Calu3 (cell line): ENCODE data around the gene FAM120B. TPM values are rescaled to one million over a fixed set of nuclear protein-coding genes. Genes with fewer than 3 reads are reported as not detected.

Source experiments
- BruUV-seq: library from RNA; stranded (reverse); fragments of 400-500 nt; replicated peaks from 2 replicates; lab custom pipeline; 2021; lab: Mats Ljungman, UMichigan
- CTCF ChIA-PET: fragments of 300-600 bp; sonication (Branson Sonifier 250); formaldehyde crosslinking; loops from one replicate; lab custom pipeline; 2022; ENCODE audit warnings: antibody characterized with exemption; lab: Charles Lee
- DNase-seq: peaks from one replicate; pipeline ENCODE4 v3.0.0; 2022
- H3K27ac Mint-ChIP-seq: one replicate; pipeline ENCODE4 v1.8.0; 2022; ENCODE audit warnings: mixed read lengths; ENCODE audit not compliant: unreplicated experiment
- H3K27me3 Mint-ChIP-seq: one replicate; pipeline ENCODE4 v1.8.0; 2022; ENCODE audit warnings: mixed read lengths; ENCODE audit not compliant: unreplicated experiment
- H3K36me3 Mint-ChIP-seq: one replicate; pipeline ENCODE4 v1.8.0; 2022; ENCODE audit warnings: mild to moderate bottlenecking, moderate library complexity, mixed read lengths; ENCODE audit not compliant: insufficient read depth, unreplicated experiment
- H3K4me1 Mint-ChIP-seq: one replicate; pipeline ENCODE4 v1.8.0; 2022; ENCODE audit warnings: mild to moderate bottlenecking, low read depth, mixed read lengths; ENCODE audit not compliant: unreplicated experiment
- H3K4me3 Mint-ChIP-seq: one replicate; pipeline ENCODE4 v1.8.0; 2022; ENCODE audit warnings: mild to moderate bottlenecking, low read depth, moderate library complexity, mixed read lengths; ENCODE audit not compliant: unreplicated experiment
- H3K9me3 Mint-ChIP-seq: one replicate; pipeline ENCODE4 v1.8.0; 2022; ENCODE audit warnings: low read depth, mixed read lengths; ENCODE audit not compliant: unreplicated experiment
- CTCF ChIP-seq: fragments of 200-600 bp; IDR thresholded peaks from one replicate; pipeline ENCODE4 v1.8.0; 2022; ENCODE audit warnings: antibody characterized with exemption; ENCODE audit not compliant: unreplicated experiment
- intact Hi-C: fragments of 100-400 bp; cut with micrococcal nuclease; formaldehyde crosslinking; loops from one replicate; pipeline ENCODE4 v1.10.0; 2022; ENCODE audit not compliant: unreplicated experiment
- total RNA-seq: library from RNA; stranded (reverse); gene quantifications from 2 replicates; pipeline ENCODE4 v1.2.3, GENCODE V29; 2022

FAM120B gene
- total RNA-seq, 1 experiment from 2014 or later = 13.2 TPM

GRCh38 chr6:170448751-170449630 lies 142.4 kb downstream of the FAM120B start:
- no peaks in the 10 kb centered on the region for H3K36me3 Mint-ChIP-seq
- no peaks in the 10 kb centered on the region for H3K9me3 Mint-ChIP-seq
- intact Hi-C loops = loop anchor here (2.0 kb wide), 1 partner anchor 34 kb away; no protein-coding TSS in a partner anchor
- no peak for TF ChIP-seq CTCF
- CTCF ChIA-PET = no interaction called here
- peaks cover 16% of the 10 kb centered on the region for H3K27me3 Mint-ChIP-seq
- H3K4me3 Mint-ChIP-seq = no peak overlapping the region
- no TSS peak for BruUV-seq
- H3K27ac Mint-ChIP-seq = no peak overlapping the region
- no peaks in the 10 kb centered on the region for H3K4me1 Mint-ChIP-seq
- DNase-seq = no peak

- CTCF ChIA-PET = no interaction called here
Observed at GRCh38 chr6:170449835-170450753, 143.5 kb downstream of the FAM120B start.

GRCh38 chr6:170450916-170451761 lies 144.6 kb downstream of the FAM120B start:
- H3K36me3 Mint-ChIP-seq = no peaks in the 10 kb centered on the region
- BruUV-seq = no TSS peak
- TF ChIP-seq CTCF = no peak
- H3K9me3 Mint-ChIP-seq = no peaks in the 10 kb centered on the region
- no peak overlapping the region for H3K4me3 Mint-ChIP-seq
- no peaks in the 10 kb centered on the region for H3K4me1 Mint-ChIP-seq
- no peak overlapping the region for H3K27ac Mint-ChIP-seq
- DNase-seq = no peak
- H3K27me3 Mint-ChIP-seq = peaks cover 16% of the 10 kb centered on the region
- CTCF ChIA-PET = no interaction called here
- intact Hi-C loops = no loop called here

More at GRCh38 chr6:170449835-170450753, 143.5 kb downstream of the FAM120B start:
- Mint-ChIP-seq H3K4me1 (no peaks in the 10 kb centered on the region), H3K27me3 (peaks cover 16% of the 10 kb centered on the region), H3K4me3 (no peak overlapping the region), H3K9me3 (no peaks in the 10 kb centered on the region), H3K36me3 (no peaks in the 10 kb centered on the region), H3K27ac (no peak overlapping the region)
- DNase-seq = no peak
- TF ChIP-seq CTCF = no peak
- intact Hi-C loops = loop anchor here (2.0 kb wide), 1 partner anchor 33 kb away; no protein-coding TSS in a partner anchor
- BruUV-seq = no TSS peak
